D721Med (cell line): ENCODE data around the gene UCK2.

Experiments used
- DNase-seq: peaks from one replicate; pipeline ENCODE4 v3.0.0; 2011; ENCODE audit warnings: low spot score; ENCODE audit not compliant: insufficient read length
- FAIRE-seq: peaks from 2 replicates; lab custom pipeline; 2011; peaks lifted over from hg19 to GRCh38; lab: Jason Lieb, UNC
- TF ChIP-seq, protein P1 (sequence below): IDR thresholded peaks from 2 replicates; pipeline ENCODE4 v1.5.1; 2012; ENCODE audit warnings: mild to moderate bottlenecking, control low read depth; ENCODE audit not compliant: insufficient read depth; ENCODE audit errors: missing control alignments

Gene UCK2

DNA sequence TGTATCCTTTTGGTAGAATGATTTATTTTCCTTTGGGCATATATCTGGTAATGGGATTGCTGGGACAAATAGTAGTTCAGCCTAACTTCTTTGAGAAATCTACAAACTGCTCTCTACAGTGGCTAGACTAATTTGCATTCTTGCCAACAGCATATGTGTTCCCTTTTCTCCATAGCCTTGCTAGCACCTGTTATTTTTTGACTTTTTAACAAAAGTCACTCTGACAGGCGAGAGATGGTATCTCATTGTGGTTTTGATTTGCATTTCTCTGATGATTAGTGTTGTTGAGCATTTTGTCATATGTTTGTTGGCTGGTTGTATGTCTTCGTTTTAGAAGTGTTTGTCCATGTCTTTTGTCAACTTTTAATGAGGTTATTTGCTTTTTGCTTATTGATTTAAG lies 99.8 kb downstream of the UCK2 start:
- DNase-seq = no peak
- TF ChIP-seq, protein P1, sequence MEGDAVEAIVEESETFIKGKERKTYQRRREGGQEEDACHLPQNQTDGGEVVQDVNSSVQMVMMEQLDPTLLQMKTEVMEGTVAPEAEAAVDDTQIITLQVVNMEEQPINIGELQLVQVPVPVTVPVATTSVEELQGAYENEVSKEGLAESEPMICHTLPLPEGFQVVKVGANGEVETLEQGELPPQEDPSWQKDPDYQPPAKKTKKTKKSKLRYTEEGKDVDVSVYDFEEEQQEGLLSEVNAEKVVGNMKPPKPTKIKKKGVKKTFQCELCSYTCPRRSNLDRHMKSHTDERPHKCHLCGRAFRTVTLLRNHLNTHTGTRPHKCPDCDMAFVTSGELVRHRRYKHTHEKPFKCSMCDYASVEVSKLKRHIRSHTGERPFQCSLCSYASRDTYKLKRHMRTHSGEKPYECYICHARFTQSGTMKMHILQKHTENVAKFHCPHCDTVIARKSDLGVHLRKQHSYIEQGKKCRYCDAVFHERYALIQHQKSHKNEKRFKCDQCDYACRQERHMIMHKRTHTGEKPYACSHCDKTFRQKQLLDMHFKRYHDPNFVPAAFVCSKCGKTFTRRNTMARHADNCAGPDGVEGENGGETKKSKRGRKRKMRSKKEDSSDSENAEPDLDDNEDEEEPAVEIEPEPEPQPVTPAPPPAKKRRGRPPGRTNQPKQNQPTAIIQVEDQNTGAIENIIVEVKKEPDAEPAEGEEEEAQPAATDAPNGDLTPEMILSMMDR = no peak
- no peak for FAIRE-seq

DNA sequence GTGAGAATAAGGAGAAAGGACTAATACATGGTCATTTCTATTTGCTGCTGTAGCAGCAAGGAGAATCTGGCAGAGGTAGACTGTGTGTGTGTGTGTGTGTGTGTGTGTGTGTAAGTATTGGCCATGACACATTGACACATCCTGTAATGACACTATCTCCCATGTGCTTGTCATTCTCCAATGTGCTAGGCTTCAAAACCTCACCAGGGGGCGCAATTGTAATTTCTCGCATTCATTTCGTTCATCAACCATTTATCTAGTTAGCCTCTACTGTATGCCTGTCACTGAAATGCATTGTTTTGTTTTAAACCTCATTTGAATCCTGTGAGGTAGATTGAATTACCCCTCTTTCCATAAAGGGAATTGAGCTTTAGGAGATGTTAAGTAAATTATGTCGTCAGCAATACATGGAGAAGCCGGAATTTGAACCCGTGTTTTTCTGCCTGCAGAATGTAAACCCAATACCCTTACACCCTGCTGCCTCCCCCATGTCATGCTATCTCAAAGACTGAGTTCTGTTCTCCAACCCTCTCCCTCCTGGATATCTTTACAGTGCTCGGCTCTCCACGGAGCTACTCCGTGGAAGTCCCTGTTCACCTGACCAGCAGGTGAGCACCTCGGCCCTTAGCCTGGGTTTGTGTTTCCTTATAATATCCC lies 100.8 kb downstream of the UCK2 start:
- peak; percentile 99 for FAIRE-seq
- TF ChIP-seq, protein P1 = peak; percentile 93
- no peak for DNase-seq

DNA sequence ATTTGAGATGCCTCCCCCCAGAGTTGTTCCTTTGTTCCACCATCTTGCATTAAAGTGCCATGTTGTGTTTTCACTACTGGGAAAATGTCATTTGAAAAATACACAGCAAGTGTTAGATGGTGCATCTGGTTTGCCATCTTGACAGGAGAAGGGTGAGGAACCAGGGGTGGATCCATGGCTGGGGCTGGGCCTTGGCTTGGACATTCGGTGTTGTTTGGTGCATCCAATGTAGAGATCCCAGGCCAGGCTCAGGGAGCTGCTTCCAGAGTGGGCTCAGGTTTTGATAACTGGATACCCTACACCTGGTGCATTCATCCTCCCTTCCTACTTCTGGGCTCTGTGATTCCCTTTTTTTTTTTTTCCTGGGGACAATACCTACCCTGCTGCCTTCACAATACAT lies 103.5 kb downstream of the UCK2 start:
- TF ChIP-seq, protein P1 = no peak
- no peak for FAIRE-seq
- no peak for DNase-seq

DNA sequence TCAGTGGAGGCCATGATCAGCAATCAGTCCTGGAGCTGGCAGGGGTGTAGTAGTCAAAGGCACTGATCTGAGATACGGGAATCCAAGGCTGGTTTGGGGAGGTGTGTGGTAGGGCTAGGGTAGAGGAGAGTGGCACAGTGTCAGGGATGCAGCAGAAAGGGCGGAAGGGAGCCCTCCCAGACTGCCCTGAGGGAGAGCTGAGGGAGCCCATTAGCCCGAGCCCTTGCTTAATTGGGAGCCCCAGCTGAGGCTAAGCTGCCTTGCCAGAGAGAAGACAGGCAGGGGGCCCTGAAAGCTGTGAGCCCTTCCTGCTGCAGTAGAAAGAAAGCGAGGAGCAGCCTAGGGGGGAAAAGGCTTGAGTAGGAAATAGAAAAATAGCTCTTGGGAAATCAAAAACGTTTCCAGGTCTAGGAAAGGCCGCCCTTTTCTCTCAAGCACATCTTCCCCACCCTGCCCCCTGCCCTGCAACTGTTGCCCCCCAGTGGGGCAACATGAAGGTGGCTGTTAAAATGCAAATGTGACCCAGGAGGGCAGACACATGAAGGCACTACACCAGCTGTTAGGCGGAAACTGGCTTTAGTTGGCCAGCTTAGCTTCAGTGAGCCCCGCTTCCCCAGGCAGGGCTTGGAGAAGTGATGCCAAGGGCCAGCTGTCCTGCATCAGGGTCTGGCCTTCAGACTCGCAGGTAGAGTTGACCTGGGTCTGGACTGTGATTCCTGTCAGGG lies 106.2 kb downstream of the UCK2 start:
- FAIRE-seq = no peak
- DNase-seq = no peak
- TF ChIP-seq, protein P1 = no peak

DNA sequence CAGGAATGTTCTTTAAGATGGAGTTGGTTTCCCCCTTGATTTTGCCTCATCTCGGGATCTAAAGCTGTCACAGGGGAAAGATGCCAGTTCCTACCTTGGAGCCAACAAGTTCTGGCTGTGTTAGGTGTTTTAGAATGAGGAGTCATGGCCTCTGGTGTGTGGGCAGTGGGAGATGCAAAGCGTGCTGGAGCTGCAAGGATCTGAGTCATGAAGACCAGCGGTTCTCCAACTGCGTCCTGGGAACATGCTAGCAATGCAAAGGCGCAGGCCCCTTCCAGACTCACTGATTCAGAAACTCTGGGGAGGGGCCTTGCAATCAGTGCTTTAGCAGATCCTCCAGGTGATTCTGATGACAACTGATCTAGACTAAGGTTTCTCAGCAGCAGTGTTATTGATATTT lies 109.1 kb downstream of the UCK2 start:
- DNase-seq (no peak), FAIRE-seq (no peak)
- TF ChIP-seq, protein P1 = no peak

DNA sequence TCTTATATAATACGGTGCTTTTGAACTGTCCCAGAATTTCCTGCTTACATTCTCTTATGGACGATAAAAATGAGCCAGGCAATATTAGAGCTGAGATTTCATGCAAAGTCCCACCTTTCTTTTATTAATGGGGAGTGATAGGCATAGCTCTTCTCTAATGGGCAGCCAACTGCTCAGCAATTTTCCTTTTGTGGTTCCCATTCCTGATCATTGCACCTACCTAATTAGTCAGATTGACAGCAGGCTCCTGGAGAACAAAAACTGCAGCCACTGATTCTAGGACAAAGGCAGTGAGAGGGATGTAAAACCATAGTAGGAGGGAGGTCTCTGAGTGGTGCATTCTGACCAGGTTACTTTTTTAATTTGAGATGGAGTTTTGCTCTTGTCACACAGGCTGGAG lies 110.4 kb downstream of the UCK2 start:
- TF ChIP-seq, protein P1 = no peak
- no peak for DNase-seq
- FAIRE-seq = no peak

DNA sequence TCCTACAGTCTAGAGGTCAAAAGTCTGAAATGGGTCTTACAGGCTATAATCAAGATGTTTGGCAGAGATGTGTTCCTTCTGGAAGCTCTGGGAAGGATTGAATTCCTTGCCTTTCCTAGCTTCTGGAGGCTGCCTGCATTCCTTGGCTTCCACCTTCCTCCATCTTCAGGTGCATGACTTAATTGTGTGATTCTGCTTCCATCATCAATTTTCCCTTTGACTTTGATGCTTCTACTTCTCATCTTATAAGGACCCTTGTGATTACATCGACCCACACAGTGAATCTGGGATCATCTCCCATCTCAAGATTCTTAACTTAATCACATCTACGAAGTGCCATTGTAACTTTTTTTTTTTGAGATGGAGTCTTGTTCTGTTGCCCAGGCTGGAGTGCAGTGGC lies 111.4 kb downstream of the UCK2 start:
- DNase-seq (no peak), FAIRE-seq (no peak)
- TF ChIP-seq, protein P1 = no peak
